C1 segment of cervical spinal cord (tissue), 14 donors: ENCODE measurements around the gene DNMT3B.

Source experiments
- DNase-seq, 14 donors: peaks; one replicate each; lab custom pipeline; 2025; lab: John Stamatoyannopoulos, UW

The DNMT3B gene

GRCh38 chr20:32858189-32858588, 96.0 kb downstream of the DNMT3B start:
- no peak for DNase-seq
